Chondrocyte (in vitro differentiated cells): ENCODE data around the gene ZNF724. TPM values are rescaled to one million over a fixed set of nuclear protein-coding genes. Genes with fewer than 3 reads are reported as not detected.

Experiments
- DNase-seq: peaks from one replicate; pipeline ENCODE4 v3.0.0; 2021; ENCODE audit warnings: mixed read lengths, low spot score
- H3K27ac Mint-ChIP-seq: one replicate; pipeline ENCODE4 v1.8.0; 2021; ENCODE audit warnings: mild to moderate bottlenecking, moderate library complexity, mixed read lengths; ENCODE audit not compliant: unreplicated experiment
- H3K27me3 Mint-ChIP-seq: 2 replicates; pipeline ENCODE4 v1.8.0; 2021; ENCODE audit warnings: low read depth, mixed read lengths
- H3K36me3 Mint-ChIP-seq: 2 replicates; pipeline ENCODE4 v1.8.0; 2021; ENCODE audit warnings: low read depth, mixed read lengths
- H3K4me1 Mint-ChIP-seq: 2 replicates; pipeline ENCODE4 v1.8.0; 2021; ENCODE audit warnings: low read depth, mild to moderate bottlenecking, mixed read lengths
- H3K4me3 Mint-ChIP-seq: one replicate; pipeline ENCODE4 v1.8.0; 2021; ENCODE audit warnings: mild to moderate bottlenecking, moderate library complexity, mixed read lengths; ENCODE audit not compliant: unreplicated experiment
- H3K9me3 Mint-ChIP-seq: 2 replicates; pipeline ENCODE4 v1.8.0; 2021; ENCODE audit warnings: low read depth, mixed read lengths
- total RNA-seq: library from RNA; stranded (reverse); gene quantifications from 3 replicates; pipeline ENCODE4 v1.2.1, GENCODE V29; 2021
- TF ChIP-seq, protein P1 (sequence below): fragments of 200-600 bp; sonication (generic); IDR thresholded peaks from 2 replicates; pipeline ENCODE4 v1.5.0; 2021; ENCODE audit warnings: antibody characterized with exemption, mild to moderate bottlenecking, moderate library complexity

ZNF724 gene
- total RNA-seq, 1 donor from 2014 or later, result 2.3 TPM

DNA sequence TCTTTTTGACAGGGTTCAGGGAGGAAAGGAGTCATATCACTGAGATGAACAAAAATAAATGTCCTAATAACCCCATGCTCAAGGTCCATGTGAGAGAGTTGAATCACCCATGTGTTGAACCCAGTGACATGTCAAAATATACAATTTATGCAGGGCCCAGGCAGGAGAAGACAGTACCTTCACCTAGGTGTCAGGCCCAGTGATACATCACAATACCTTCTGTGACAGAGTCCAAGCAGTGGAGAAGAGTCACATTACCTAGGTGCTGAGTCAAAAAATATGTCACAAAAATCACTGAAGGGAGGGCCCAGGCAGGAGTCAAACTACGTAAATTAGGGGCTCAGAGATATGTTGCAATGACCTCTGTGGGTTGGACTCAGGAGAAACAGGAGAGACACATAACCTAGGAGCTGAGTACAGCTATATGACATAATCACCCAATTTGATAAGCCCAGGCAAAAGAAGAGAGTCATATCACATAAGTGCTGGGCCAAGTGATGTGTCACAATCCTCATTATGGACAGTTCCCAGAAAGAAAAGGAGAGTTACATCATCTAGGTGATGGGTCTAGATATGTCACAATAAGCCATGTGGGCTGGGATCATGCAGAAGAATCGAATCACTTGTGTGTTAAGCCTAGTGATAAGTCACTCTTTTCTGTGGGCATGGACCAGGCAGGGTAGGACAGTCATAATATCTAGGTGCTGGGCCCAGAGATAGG, 13.8 kb upstream of the ZNF724 start:
- Mint-ChIP-seq H3K27ac (no peak overlapping the region), H3K4me1 (no peaks in the 10 kb centered on the region), H3K27me3 (no peaks in the 10 kb centered on the region), H3K9me3 (peaks cover 4% of the 10 kb centered on the region), H3K36me3 (peaks cover 21% of the 10 kb centered on the region), H3K4me3 (no peak overlapping the region)
- no peak for DNase-seq
- TF ChIP-seq, protein P1, sequence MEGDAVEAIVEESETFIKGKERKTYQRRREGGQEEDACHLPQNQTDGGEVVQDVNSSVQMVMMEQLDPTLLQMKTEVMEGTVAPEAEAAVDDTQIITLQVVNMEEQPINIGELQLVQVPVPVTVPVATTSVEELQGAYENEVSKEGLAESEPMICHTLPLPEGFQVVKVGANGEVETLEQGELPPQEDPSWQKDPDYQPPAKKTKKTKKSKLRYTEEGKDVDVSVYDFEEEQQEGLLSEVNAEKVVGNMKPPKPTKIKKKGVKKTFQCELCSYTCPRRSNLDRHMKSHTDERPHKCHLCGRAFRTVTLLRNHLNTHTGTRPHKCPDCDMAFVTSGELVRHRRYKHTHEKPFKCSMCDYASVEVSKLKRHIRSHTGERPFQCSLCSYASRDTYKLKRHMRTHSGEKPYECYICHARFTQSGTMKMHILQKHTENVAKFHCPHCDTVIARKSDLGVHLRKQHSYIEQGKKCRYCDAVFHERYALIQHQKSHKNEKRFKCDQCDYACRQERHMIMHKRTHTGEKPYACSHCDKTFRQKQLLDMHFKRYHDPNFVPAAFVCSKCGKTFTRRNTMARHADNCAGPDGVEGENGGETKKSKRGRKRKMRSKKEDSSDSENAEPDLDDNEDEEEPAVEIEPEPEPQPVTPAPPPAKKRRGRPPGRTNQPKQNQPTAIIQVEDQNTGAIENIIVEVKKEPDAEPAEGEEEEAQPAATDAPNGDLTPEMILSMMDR, result no peak

DNA sequence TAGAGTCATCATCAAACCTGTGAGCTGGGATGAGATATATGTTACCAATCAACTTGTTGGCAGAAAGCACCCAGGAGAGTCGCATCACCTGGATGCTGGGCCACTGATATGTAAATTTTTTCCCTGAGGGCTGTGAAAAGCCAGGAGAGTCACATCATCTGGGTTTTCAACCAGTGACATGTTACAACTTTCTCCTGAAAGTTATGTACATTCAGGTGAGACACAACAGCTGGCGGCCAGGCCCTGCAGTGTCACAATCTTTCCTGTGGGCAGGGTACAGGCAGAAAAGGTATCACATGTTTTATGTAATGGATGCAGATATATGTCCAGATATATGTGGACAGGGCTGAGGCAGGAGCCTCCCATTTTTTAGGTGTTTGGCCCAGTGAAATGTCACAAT, 13.2 kb upstream of the ZNF724 start:
- TF ChIP-seq, protein P1, result no peak
- Mint-ChIP-seq H3K27ac (no peak overlapping the region), H3K4me3 (no peak overlapping the region), H3K27me3 (no peaks in the 10 kb centered on the region), H3K9me3 (peaks cover 7% of the 10 kb centered on the region), H3K4me1 (no peaks in the 10 kb centered on the region), H3K36me3 (peaks cover 22% of the 10 kb centered on the region)
- DNase-seq, result no peak

DNA sequence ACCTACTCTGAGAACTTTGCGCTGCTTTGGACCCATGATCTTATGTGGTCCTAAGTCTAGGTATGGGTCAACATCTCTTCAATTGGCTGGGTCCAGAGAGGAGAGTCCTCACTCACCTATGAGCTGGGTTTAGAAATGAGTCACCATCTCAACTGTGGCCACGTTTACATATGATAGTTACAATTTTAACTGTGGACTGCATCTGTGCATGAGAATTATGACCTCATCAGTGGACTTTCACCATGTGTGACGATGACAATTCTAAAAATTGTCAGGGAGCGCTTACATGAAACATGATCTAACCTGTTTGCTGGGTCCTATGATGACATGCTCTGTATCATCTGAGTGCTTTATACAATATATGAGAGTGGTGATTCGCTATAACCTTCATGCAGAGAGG, 12.7 kb upstream of the ZNF724 start:
- no peak overlapping the region for H3K4me3 Mint-ChIP-seq
- peaks cover 22% of the 10 kb centered on the region for H3K36me3 Mint-ChIP-seq
- TF ChIP-seq, protein P1, result no peak
- H3K27me3 Mint-ChIP-seq, result no peaks in the 10 kb centered on the region
- DNase-seq, result no peak
- no peak overlapping the region for H3K27ac Mint-ChIP-seq
- H3K9me3 Mint-ChIP-seq, result peaks cover 7% of the 10 kb centered on the region
- no peaks in the 10 kb centered on the region for H3K4me1 Mint-ChIP-seq

DNA sequence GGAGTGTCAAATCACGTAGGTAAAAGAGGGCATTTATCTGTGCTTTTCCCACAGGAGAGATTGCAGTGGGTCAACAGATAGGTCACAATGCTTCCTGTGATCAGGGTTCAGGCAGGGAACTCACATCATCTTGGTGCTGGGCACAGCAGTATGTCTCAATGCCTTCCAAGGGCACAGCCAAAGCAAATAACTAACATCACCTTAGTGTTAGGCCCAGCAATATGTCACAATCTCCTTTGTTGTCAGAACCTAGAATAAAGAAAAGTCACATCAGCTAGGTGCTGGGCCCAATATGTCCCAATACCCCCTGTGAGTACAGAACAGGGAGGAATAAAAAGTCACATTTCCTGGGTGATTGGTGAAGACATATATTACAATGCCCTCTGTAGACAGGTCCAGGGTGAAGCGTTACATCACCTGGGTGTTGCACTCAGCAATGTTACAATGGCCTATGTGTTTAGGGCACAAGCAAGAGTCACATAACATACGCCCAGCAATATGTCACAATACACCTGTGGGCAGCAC, 11.4 kb upstream of the ZNF724 start:
- peaks cover 7% of the 10 kb centered on the region for H3K9me3 Mint-ChIP-seq
- no peak for DNase-seq
- TF ChIP-seq, protein P1, result no peak
- H3K27me3 Mint-ChIP-seq, result no peaks in the 10 kb centered on the region
- H3K4me1 Mint-ChIP-seq, result no peaks in the 10 kb centered on the region
- H3K36me3 Mint-ChIP-seq, result peaks cover 20% of the 10 kb centered on the region
- H3K27ac Mint-ChIP-seq, result no peak overlapping the region
- no peak overlapping the region for H3K4me3 Mint-ChIP-seq

DNA sequence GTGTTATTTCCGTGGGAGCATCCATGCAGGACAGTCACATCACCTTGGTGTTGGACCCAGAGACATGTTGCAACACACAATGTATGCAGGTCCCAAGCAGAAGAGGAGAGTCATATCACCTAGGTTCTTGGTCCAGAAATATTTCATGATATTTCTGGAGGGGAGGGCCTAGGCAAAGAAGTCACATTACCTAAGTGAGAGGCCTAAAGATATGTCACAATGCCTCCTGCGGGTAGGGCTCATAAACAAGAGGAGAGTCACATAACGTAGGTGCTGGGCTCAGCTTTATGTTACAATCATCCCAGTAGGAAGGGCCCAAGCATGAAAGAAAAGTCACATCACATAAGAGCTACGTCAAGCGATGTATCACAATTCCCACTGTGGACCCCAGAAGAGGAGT, 10.8 kb upstream of the ZNF724 start:
- DNase-seq, result no peak
- Mint-ChIP-seq H3K27ac (no peak overlapping the region), H3K27me3 (no peaks in the 10 kb centered on the region), H3K9me3 (peaks cover 7% of the 10 kb centered on the region), H3K36me3 (peaks cover 20% of the 10 kb centered on the region), H3K4me3 (no peak overlapping the region), H3K4me1 (no peaks in the 10 kb centered on the region)
- TF ChIP-seq, protein P1, result no peak
